Spleen (tissue), 11 donors: ENCODE measurements around the gene KRTAP5-7. TPM values are rescaled to one million over a fixed set of nuclear protein-coding genes. Genes with fewer than 3 reads are reported as not detected.

Source experiments
- DNase-seq: peaks from one replicate; pipeline ENCODE4 v3.0.0-alpha.2; 2020
- H3K27ac ChIP-seq, 8 donors: fragments of 200-600 bp; sonication (generic) in 7 of 8; 1 replicate in 4 of 8; 2 replicates in 4 of 8; pipeline versions ENCODE4 v1.5.0 to v1.8.0; 2016 to 2021; ENCODE audit warnings: inconsistent platforms in 4 of 8, mild to moderate bottlenecking in 4 of 8, moderate library complexity in 1 of 8
- H3K27me3 ChIP-seq, 7 donors: fragments of 200-600 bp; sonication (generic) in 6 of 7; replicated peaks in 1 of 7; 1 replicate in 4 of 7; 2 replicates in 3 of 7; pipeline versions ENCODE4 v1.5.0 to v1.8.0; 2016 to 2021; ENCODE audit warnings: inconsistent platforms in 3 of 7, mild to moderate bottlenecking in 1 of 7
- H3K36me3 ChIP-seq, 6 donors: fragments of 200-600 bp; sonication (generic) in 5 of 6; 1 replicate in 4 of 6; 2 replicates in 2 of 6; pipeline versions ENCODE4 v1.5.0 to v1.8.0; 2016 to 2021; ENCODE audit warnings: inconsistent platforms in 2 of 6
- H3K4me1 ChIP-seq, 6 donors: fragments of 200-600 bp; sonication (generic) in 5 of 6; 1 replicate in 3 of 6; 2 replicates in 3 of 6; pipeline versions ENCODE4 v1.5.0 to v1.8.0; 2016 to 2021; ENCODE audit warnings: inconsistent platforms in 3 of 6
- H3K4me3 ChIP-seq, 8 donors: fragments of 200-600 bp; sonication (generic) in 7 of 8; 1 replicate in 4 of 8; 2 replicates in 4 of 8; pipeline versions ENCODE4 v1.5.0 to v1.8.0; 2016 to 2021; ENCODE audit warnings: inconsistent platforms in 4 of 8, mild to moderate bottlenecking in 4 of 8, moderate library complexity in 2 of 8
- H3K9me3 ChIP-seq, 8 donors: fragments of 200-600 bp; sonication (generic) in 7 of 8; 1 replicate in 4 of 8; 2 replicates in 4 of 8; pipeline versions ENCODE4 v1.5.0 to v1.8.0; 2016 to 2021; ENCODE audit warnings: inconsistent platforms in 4 of 8
- POLR2A ChIP-seq, 3 donors: fragments of 450-650 bp; IDR thresholded peaks; one replicate each; pipeline ENCODE4 v1.5.1; 2017; ENCODE audit warnings: antibody characterized with exemption in 3 of 3, mild to moderate bottlenecking in 1 of 3
- POLR2AphosphoS5 ChIP-seq, 3 donors: sonication (generic); formaldehyde crosslinking; IDR thresholded peaks; one replicate each; pipeline ENCODE4 v1.5.1; 2017; ENCODE audit warnings: antibody characterized with exemption in 3 of 3
- WGBS, 5 donors: extraction: QIAGEN DNeasy Blood & Tissue Kit in 3 of 5; methylation state at CpG; one replicate each; pipeline versions ENCODE4 v1.1.5 to v1.1.7; 2013 to 2018; 5-methylcytosine and 5-hydroxymethylcytosine counted together
- intact Hi-C: fragments of 100-400 bp; cut with DNase I; formaldehyde crosslinking; loops from one replicate; pipeline ENCODE4 v1.15.0; 2023; ENCODE audit warnings: low total_unique reads
- polyA plus RNA-seq, 3 donors: library from polyadenylated mRNA; stranded (reverse); fragments of 200-250 nt; gene quantifications; one replicate each; pipeline ENCODE4 v1.2.1, GENCODE V29; 2013
- total RNA-seq, 7 donors: library from RNA; depleted of rRNA in 3 of 7; stranded (reverse); fragments of >200 nt in 3 of 7; fragmentation: NEBNext Ultra II Directional in 4 of 7; extraction: Animal tissue kit (Norgen Biotek cat#: 25700) in 4 of 7; gene quantifications; one replicate each; pipeline versions ENCODE4 v1.1.0 to v1.2.1, GENCODE V29; 2016 to 2021
- TF ChIP-seq, protein P1 (sequence below), 11 experiments: fragments of 200-600 bp in 7 of 11; fragments of 450-650 bp in 4 of 11; sonication (generic) in 4 of 11; IDR thresholded peaks in 8 of 11; conservative IDR thresholded peaks in 3 of 11; 1 replicate in 7 of 11; 2 replicates in 4 of 11; pipeline versions ENCODE4 v1.4.0 to v1.8.0; 2016 to 2021; ENCODE audit warnings: antibody characterized with exemption in 11 of 11, inconsistent platforms in 4 of 11, mild to moderate bottlenecking in 1 of 11
- donor health status: healthy with polysubstance abuse.
- donor health status: DM: no; HTN: no; CAD: no; lungs with moderate emphysema.
- donor health status: DM: no; HTN: no; CAD: no.
- donor health status: Bipolar disorder and iron deficiency.
- donor health status: healthy.
- donor health status: DM: no; HTN: no; CAD: no.
- donor health status: DM: yes; HTN: yes; CAD: no.

The KRTAP5-7 gene
- total and polyA plus RNA-seq, 10 donors = 0.13 to 0.72 (median 0.53) TPM; not detected in 6

DNA sequence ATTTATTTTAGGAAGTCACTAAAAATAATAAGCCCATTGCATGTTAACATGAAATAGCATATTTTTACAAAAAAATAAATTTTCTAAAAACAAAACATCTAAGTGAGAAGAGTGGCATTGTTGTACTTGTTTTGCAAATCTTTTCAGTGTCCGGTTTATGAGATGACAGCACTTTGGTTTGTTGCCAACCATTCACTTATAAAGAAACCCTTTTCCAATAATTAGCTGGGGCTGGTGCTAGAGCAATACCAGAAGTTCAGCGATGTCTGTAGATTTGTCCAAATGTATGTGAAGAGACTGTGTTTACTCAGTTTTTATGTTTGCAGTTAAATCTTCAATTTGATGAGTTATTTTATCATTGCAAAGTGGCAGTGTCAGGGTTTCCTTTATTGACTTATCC, 22.1 kb upstream of the KRTAP5-7 start:
- intact Hi-C loops = no loop called here
- Histone ChIP-seq H3K36me3 (peaks cover 4 to 71% (median 41%) of the 10 kb centered on the region in 6 donors), H3K4me1 (peaks cover 0 to 9% (median 0%) of the 10 kb centered on the region in 6 donors), H3K27ac (no peak overlapping the region), H3K27me3 (no peaks in the 10 kb centered on the region), H3K4me3 (no peak overlapping the region), H3K9me3 (peaks cover 0 to 40% (median 32%) of the 10 kb centered on the region in 8 donors)
- no peak for TF ChIP-seq POLR2A (IDR thresholded peaks at IDR 0.05)
- no peak for TF ChIP-seq POLR2AphosphoS5 (IDR thresholded peaks at IDR 0.05)
- TF ChIP-seq, protein P1, sequence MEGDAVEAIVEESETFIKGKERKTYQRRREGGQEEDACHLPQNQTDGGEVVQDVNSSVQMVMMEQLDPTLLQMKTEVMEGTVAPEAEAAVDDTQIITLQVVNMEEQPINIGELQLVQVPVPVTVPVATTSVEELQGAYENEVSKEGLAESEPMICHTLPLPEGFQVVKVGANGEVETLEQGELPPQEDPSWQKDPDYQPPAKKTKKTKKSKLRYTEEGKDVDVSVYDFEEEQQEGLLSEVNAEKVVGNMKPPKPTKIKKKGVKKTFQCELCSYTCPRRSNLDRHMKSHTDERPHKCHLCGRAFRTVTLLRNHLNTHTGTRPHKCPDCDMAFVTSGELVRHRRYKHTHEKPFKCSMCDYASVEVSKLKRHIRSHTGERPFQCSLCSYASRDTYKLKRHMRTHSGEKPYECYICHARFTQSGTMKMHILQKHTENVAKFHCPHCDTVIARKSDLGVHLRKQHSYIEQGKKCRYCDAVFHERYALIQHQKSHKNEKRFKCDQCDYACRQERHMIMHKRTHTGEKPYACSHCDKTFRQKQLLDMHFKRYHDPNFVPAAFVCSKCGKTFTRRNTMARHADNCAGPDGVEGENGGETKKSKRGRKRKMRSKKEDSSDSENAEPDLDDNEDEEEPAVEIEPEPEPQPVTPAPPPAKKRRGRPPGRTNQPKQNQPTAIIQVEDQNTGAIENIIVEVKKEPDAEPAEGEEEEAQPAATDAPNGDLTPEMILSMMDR (IDR thresholded peaks at IDR 0.05 in 8 of 11, conservative IDR thresholded peaks at IDR 0.05 in 3 of 11) = no peak
- no peak for DNase-seq
- 60 to 79% (median 75%) methylated on average over 2 of the region's 2 CpGs for WGBS, 5 donors

DNA sequence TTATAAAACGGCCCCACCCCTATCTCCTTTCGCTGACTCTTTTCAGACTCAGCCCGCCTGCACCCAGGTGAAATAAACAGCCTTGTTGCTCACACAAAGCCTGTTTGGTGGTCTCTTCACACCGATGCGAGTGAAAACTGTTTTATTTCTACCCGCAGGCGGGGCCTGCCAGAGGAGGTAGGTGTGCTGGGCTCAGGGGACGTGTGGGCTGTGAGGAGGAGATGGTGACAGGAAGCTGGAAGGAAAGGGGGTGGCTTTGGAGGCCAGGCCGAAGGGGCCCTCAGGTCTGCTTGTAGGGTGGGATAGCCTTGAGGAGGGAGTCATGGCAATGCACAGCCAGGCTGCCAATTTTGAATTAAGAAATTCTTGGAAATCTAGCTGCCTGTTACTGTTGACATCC, 21.3 kb upstream of the KRTAP5-7 start:
- no peak overlapping the region for H3K4me3 ChIP-seq
- intact Hi-C loops = no loop called here
- peaks cover 0 to under 1% (median 0%) of the 10 kb centered on the region in 6 donors for H3K4me1 ChIP-seq
- peaks cover 4 to 63% (median 33%) of the 10 kb centered on the region in 6 donors for H3K36me3 ChIP-seq
- DNase-seq = no peak
- H3K9me3 ChIP-seq = peaks cover 0 to 47% (median 40%) of the 10 kb centered on the region in 8 donors
- no peaks in the 10 kb centered on the region for H3K27me3 ChIP-seq
- no peak for TF ChIP-seq POLR2A (IDR thresholded peaks at IDR 0.05)
- TF ChIP-seq, protein P1 (IDR thresholded peaks at IDR 0.05 in 8 of 11, conservative IDR thresholded peaks at IDR 0.05 in 3 of 11) = no peak
- no peak overlapping the region for H3K27ac ChIP-seq
- 76 to 90% (median 83%) methylated on average over 9 of the region's 9 CpGs for WGBS, 5 donors

DNA sequence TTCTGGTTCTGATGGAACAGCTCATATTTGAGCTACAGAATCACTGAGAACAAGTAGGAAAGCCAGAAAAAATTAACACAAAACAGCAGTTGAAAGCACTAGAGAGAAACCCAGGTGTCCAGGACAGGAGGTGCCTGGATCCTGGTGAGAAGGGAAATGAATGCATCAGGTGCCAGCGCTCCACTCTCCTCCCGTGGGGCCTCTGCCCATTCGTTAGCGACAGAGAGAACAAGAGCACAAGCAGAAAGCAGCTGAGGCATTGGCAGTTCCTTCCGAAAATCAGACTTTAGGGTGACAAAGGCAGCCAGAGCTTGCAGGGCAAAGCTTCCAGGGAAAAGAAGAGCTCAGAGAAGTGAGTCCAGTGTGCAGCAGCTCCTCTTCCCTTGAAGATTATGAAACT, 20.0 kb upstream of the KRTAP5-7 start:
- WGBS, 5 donors = 83 to 94% (median 91%) methylated on average over 5 of the region's 5 CpGs
- Histone ChIP-seq H3K27ac (no peak overlapping the region), H3K36me3 (peaks cover 0 to 50% (median 20%) of the 10 kb centered on the region in 6 donors), H3K4me1 (no peaks in the 10 kb centered on the region), H3K9me3 (peaks cover 0 to 57% (median 53%) of the 10 kb centered on the region in 8 donors), H3K4me3 (no peak overlapping the region), H3K27me3 (no peaks in the 10 kb centered on the region)
- TF ChIP-seq POLR2AphosphoS5 (IDR thresholded peaks at IDR 0.05) = no peak
- TF ChIP-seq, protein P1 (IDR thresholded peaks at IDR 0.05 in 8 of 11, conservative IDR thresholded peaks at IDR 0.05 in 3 of 11) = no peak
- no peak for TF ChIP-seq POLR2A (IDR thresholded peaks at IDR 0.05)
- intact Hi-C loops = no loop called here
- no peak for DNase-seq

DNA sequence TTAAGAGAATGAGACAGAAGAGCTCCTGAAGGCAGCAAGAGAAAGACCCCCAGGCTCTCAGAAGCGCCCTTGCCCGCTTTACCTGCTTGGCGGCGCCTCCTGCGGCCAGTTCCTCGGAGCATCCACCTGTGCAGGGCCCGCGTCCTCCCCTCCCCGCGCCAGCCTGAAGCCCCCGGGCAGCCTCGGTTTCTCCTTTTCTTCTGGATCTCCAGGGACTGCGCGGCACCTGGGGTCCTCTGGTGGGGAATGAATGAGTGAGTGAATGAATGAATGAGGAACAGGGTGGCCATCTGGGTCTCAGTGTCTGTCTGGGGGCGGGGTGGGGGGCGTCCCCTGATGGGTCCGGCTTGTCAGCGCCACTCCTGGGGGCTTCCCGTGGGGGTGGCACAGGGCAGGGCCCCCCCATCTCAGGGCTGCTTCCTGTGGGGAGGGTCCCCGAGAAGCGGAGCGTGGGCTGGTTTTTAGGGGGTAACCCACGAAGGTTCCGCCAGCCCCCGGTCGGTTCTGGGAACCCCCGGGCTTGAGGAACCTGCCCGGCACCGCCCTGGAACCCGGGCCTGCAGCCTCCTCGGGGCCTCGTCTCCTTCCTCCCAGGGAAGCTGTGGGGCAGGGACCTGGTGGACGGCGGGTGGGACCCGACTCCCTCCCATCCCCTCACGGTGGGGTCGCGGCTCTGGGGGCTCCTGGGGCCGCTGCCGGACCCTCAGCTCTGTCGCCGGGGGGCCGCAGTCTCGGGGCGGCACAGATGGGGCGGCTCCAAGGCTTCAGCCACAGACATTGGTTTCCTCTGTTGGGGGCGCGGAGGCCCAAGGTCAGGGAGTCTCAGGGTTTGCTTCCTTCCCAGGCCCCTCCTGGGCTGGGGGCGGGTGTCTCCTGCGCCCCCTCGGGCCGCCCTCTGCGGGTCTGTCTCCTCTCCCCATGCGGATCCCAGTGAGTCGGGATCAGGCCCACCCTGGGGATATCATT, 8.3 kb upstream of the KRTAP5-7 start:
- no peaks in the 10 kb centered on the region for H3K36me3 ChIP-seq
- peaks cover 0 to 8% (median 0%) of the 10 kb centered on the region in 8 donors for H3K9me3 ChIP-seq
- H3K4me3 ChIP-seq = no peak overlapping the region
- H3K27ac ChIP-seq = no peak overlapping the region
- no peaks in the 10 kb centered on the region for H3K27me3 ChIP-seq
- 90 to 94% (median 93%) methylated on average over 36 to 55 of the region's 55 CpGs for WGBS, 5 donors
- intact Hi-C loops = no loop called here
- no peaks in the 10 kb centered on the region for H3K4me1 ChIP-seq
- TF ChIP-seq, protein P1 (IDR thresholded peaks at IDR 0.05 in 8 of 11, conservative IDR thresholded peaks at IDR 0.05 in 3 of 11) = no peak
- no peak for TF ChIP-seq POLR2AphosphoS5 (IDR thresholded peaks at IDR 0.05)
- TF ChIP-seq POLR2A (IDR thresholded peaks at IDR 0.05) = no peak
- DNase-seq = no peak
